ENCODE data around the gene DNM2. TPM values are rescaled to one million over a fixed set of nuclear protein-coding genes. Genes with fewer than 3 reads are reported as not detected.
A peak's percentile ranks its signal among the peaks of the same experiment; 100 is the strongest.
"Not testable (repeated sequence)": the region's sequence is repeated elsewhere in the genome, so short reads cannot be mapped to it uniquely, and the experiment has no call there.

Gene DNM2
- total and polyA plus RNA-seq, 7 donors, result 70.6 to 149 (median 122) TPM

DNA sequence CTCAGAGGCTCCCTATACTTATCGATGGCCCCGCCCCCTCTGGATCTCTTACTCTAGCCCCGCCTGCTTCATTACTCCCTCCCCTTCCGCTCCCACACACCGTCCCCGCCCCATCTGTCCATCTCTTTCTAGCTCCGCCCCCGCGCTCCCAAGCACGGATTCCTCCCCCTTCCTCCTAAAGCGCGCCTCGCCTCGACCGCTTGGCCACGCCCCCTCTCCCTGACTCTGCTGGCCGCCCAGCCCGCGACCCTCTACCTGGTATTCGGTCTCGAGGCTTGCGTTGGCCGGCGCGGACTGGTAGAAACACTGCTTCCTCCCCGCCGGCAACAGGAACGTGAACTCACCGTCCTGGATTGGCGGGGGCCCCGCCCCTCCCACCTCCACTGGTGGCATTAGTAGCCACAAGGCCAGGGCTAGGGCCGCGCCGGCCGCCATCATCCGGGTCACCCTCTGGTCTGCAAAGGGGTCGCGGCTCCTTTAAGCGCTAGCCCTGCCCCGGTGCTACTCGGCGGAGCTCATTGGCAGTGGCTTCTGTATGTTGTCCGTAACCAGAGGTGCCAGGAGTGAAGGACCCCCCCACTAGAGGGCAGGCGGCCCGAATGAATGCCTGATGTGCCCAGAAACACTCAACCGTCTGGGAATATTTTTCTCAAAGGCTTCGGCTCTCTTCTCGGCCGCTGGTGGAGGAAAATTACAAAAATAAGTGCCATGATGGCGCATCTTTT is 118.0 kb downstream of the DNM2 start, which contains the start of gene TMED1:
Gene TMED1, minus strand, starts transcription at position 459 of the 725 bp plus-strand sequence. Its CDS starts 21 bp downstream, at position 438.
- TF ChIP-seq CTCF (IDR thresholded peaks at IDR 0.05), result peak; percentile 29
- H3K4me3 ChIP-seq, result peak within 1 kb of the TSS; percentile 84
- peak within 1 kb of the TSS; percentile 99 for H3K27ac ChIP-seq
- peaks cover 0 to 37% of the 10 kb centered on the region in 2 donors for H3K36me3 ChIP-seq (ENCODE audit: insufficient read depth in 1 of 2, low read depth in 1 of 2)
- DNase-seq (peak; percentile 100), ATAC-seq (peak; percentile 90 to 93 (median 91))
- peaks cover 5% of the 10 kb centered on the region for H3K9me3 ChIP-seq
- WGBS, 3 donors, result 0% methylated on average over 48 to 50 of the region's 50 CpGs
- H3K4me1 ChIP-seq, result peaks cover 7% of the 10 kb centered on the region
- intact Hi-C loops (cut with DNase I), result no loop called here
- H3K27me3 ChIP-seq (ENCODE audit: insufficient read depth in 3 of 3, low read length in 2 of 3), result no peaks in the 10 kb centered on the region

DNA sequence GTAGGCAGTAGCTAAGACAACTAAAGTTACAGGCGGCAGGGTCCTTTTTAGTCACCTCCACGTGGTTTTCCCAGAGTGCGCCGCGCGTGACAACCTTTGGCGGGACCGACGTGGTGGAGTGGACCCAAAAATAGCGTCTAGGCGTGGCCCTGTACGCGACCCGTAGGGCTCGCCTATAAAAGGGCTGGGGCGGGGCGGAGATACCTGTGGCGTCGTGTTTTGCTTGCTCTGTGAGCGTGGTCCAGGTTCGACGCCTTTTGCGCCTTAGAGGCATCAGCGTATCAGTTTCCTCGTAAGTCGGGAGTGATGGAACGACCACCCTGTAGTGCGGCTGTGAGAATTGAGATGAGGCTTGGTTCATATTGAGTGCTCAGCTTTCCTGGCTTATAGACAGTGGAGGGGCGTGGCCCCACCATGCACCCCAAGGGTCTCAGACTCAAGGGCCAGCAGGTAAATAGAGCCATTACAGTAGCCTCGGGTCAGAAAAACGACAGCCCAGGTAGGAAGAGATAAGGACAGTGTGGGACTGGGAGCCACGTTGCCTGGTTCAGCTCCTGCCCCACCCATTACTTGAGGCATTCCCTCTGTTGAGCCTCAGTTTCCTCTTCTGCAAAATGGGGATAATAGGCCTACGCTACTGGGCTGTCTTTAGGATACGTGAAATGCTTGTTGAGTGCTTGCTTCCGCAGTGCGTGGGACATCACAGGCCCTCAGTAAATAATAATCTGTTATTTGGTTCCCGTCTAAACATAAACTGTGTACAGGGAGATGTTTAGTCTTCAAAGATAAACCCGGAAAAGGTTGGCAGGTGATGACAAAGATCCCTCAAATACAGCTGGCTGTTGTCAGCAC is 118.8 kb downstream of the DNM2 start:
- Histone ChIP-seq H3K4me3 (peak overlapping the region; percentile 84), H3K36me3 (ENCODE audit: insufficient read depth in 1 of 2, low read depth in 1 of 2) (peaks cover 0 to 29% of the 10 kb centered on the region in 2 donors), H3K9me3 (peaks cover 5% of the 10 kb centered on the region), H3K27ac (peak overlapping the region; percentile 99), H3K27me3 (ENCODE audit: insufficient read depth in 3 of 3, low read length in 2 of 3) (no peaks in the 10 kb centered on the region), H3K4me1 (peaks cover 7% of the 10 kb centered on the region)
- no peak for TF ChIP-seq CTCF (IDR thresholded peaks at IDR 0.05)
- intact Hi-C loops (cut with DNase I), result no loop called here
- ATAC-seq (peak; percentile 63 to 75 (median 70)), DNase-seq (peak; percentile 90 to 96)
- WGBS, 3 donors, result 33 to 35% (median 34%) methylated on average over 38 of the region's 38 CpGs

DNA sequence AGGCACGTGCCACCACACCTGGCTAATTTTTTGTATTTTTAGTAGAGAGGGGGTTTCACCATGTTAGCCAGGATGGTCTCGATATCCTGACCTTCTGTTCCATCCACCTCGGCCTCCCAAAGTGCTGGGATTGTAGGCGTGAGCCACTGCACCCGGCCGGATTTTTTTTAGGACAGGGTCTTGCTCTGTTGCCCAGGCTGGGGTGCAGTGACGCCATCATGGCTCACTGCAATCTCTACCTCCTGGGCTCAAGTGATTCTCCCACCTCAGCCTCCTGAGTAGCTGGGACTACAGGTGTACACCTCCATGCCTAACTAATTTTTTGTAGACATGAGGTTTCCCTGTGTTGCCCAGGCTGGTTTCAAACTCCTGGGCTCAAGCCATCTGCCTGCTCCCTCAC is 119.8 kb downstream of the DNM2 start:
- DNase-seq; H3K27me3 ChIP-seq (ENCODE audit: insufficient read depth in 3 of 3, low read length in 2 of 3); ATAC-seq; H3K4me3 ChIP-seq; intact Hi-C loops (cut with DNase I); H3K4me1 ChIP-seq; H3K9me3 ChIP-seq; H3K27ac ChIP-seq: not testable (repeated sequence)
- H3K36me3 ChIP-seq (ENCODE audit: insufficient read depth in 1 of 2, low read depth in 1 of 2), result peaks cover 0 to 20% of the 10 kb centered on the region in 2 donors
- WGBS, 3 donors, result 94 to 96% (median 94%) methylated on average over 7 of the region's 7 CpGs

DNA sequence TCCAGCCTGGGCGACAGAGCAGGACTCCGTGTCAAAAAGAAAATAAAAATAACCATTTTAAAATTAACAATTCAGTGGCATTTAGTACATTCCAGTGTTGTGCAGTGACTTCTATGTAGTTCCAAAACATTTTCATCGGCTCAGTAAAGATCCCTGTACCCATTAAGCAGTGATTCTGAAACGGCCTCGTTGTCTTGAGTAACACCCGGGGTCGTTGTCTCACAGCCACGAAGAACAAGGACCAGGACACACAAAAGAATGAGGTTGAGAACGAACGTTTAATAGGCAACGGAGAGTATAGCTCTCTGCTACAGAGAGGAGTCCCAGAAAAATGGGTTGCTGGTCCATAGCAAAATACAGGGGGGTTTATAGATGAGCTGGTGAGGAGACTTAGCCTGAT is 120.5 kb downstream of the DNM2 start:
- WGBS, 3 donors, result 80 to 85% (median 84%) methylated on average over 11 of the region's 11 CpGs
- H3K27me3 ChIP-seq (ENCODE audit: insufficient read depth in 3 of 3, low read length in 2 of 3), result no peaks in the 10 kb centered on the region
- peaks cover 0 to 12% of the 10 kb centered on the region in 2 donors for H3K36me3 ChIP-seq (ENCODE audit: insufficient read depth in 1 of 2, low read depth in 1 of 2)
- no peak overlapping the region for H3K27ac ChIP-seq
- DNase-seq, result no peak
- intact Hi-C loops (cut with DNase I), result no loop called here
- no peak for ATAC-seq
- peaks cover 7% of the 10 kb centered on the region for H3K4me1 ChIP-seq
- no peak overlapping the region for H3K4me3 ChIP-seq
- H3K9me3 ChIP-seq, result peaks cover 5% of the 10 kb centered on the region
- TF ChIP-seq CTCF (IDR thresholded peaks at IDR 0.05), result no peak
